Measurements from ENCODE around the gene SLC6A9.

Gene SLC6A9

DNA sequence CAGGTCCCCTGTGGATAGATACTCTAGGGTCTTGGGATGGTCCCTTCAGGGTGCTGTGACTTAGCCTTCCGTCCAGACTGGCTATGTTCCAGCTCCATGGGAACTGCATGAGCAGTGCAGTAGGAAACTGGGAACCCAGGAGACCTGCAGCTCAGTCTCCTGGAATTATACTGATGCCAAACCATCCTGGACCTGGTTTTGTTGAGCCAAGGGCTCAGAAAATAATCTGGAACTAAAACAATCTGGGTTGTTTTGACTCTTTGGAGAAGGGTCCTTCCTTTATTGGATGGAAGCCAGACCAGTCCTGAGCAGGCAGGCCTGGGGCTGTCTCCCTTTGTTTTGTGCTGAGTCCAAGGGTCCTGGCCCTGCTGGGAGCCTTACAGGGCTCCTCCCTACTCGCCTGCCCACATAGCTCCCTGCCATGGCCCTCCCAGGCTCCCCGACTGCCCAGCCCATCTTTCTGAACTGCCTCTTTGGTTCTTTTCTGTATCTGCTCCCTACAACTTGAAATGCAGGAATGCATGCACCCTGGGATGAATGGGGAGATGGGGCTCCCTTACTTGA, 83.3 kb downstream of the SLC6A9 start:
- no peaks in the 10 kb centered on the region for H3K9me3 ChIP-seq (ENCODE audit: control insufficient read depth, insufficient read depth, low read length)
- WGBS (ENCODE audit: insufficient coverage, insufficient read length), result no CpG with 5 or more reads among the region's 3 CpGs
- H3K4me3 ChIP-seq (ENCODE audit: low read length), result no peak overlapping the region
- no peak overlapping the region for H3K27ac ChIP-seq (ENCODE audit: low read length)
- no peaks in the 10 kb centered on the region; the same call in 1 of the 2 replicates for H3K36me3 ChIP-seq (ENCODE audit: control insufficient read depth, insufficient read depth, low read length)
- H3K4me1 ChIP-seq (ENCODE audit: control insufficient read depth, insufficient read depth, low read length), result peaks cover 3% of the 10 kb centered on the region; the same call in 1 of the 2 replicates
- H3K27me3 ChIP-seq (ENCODE audit: control insufficient read depth, insufficient read depth, low read length), result no peaks in the 10 kb centered on the region
- no peak for DNase-seq (ENCODE audit: low read depth, low spot score)

- no peak for DNase-seq (ENCODE audit: low read depth, low spot score)
- peak overlapping the region; percentile 79 for H3K4me3 ChIP-seq (ENCODE audit: low read length)
- no peaks in the 10 kb centered on the region for H3K27me3 ChIP-seq (ENCODE audit: control insufficient read depth, insufficient read depth, low read length)
- H3K27ac ChIP-seq (ENCODE audit: low read length), result no peak overlapping the region
- no peaks in the 10 kb centered on the region for H3K9me3 ChIP-seq (ENCODE audit: control insufficient read depth, insufficient read depth, low read length)
- H3K4me1 ChIP-seq (ENCODE audit: control insufficient read depth, insufficient read depth, low read length), result peaks cover 3% of the 10 kb centered on the region; the same call in 1 of the 2 replicates
- H3K36me3 ChIP-seq (ENCODE audit: control insufficient read depth, insufficient read depth, low read length), result no peaks in the 10 kb centered on the region; the same call in 1 of the 2 replicates
- no CpG with 5 or more reads among the region's 27 CpGs for WGBS (ENCODE audit: insufficient coverage, insufficient read length)
Measured at GRCh38 chr1:43947061-43947873, 84.0 kb downstream of the SLC6A9 start.
